ENCODE results near the gene SLC22A13. TPM values are rescaled to one million over a fixed set of nuclear protein-coding genes. Genes with fewer than 3 reads are reported as not detected.
A peak's percentile ranks its signal among the peaks of the same experiment; 100 is the strongest.
"Not testable (repeated sequence)": the region's sequence is repeated elsewhere in the genome, so short reads cannot be mapped to it uniquely, and the experiment has no call there.

The SLC22A13 gene, protein sequence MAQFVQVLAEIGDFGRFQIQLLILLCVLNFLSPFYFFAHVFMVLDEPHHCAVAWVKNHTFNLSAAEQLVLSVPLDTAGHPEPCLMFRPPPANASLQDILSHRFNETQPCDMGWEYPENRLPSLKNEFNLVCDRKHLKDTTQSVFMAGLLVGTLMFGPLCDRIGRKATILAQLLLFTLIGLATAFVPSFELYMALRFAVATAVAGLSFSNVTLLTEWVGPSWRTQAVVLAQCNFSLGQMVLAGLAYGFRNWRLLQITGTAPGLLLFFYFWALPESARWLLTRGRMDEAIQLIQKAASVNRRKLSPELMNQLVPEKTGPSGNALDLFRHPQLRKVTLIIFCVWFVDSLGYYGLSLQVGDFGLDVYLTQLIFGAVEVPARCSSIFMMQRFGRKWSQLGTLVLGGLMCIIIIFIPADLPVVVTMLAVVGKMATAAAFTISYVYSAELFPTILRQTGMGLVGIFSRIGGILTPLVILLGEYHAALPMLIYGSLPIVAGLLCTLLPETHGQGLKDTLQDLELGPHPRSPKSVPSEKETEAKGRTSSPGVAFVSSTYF
- total RNA-seq (2014; rRNA removed; shearing (Covaris generic)): 0.17 and 0.40 TPM in 2 replicates
- polyA plus RNA-seq (2014; cell fraction: nucleus; rRNA removed): 0.51 TPM in 1 of 2 replicates, not detected in the other

DNA sequence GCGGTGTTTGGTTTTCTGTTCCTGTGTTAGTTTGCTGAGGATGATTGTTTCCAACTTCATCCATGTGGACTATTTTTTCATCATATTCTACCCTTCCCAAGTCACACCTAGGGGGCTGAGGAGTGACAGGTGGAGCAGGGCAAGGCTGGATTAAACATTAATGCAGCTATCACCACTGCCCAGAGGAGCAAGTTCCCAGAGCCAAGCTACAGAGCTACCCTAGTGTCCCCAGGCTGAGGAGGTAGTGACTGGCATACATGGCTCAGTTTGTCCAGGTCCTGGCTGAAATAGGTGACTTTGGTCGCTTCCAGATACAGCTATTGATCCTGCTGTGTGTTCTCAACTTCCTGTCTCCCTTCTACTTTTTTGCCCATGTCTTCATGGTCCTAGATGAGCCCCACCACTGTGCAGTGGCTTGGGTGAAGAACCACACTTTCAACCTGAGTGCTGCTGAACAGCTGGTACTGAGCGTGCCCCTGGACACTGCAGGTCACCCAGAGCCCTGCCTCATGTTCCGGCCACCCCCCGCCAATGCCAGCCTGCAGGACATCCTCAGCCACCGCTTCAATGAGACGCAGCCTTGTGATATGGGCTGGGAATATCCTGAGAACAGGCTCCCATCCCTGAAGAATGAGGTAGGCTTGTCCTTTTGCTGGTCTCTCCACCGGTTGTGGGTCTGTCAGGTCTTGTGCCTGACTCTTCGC lies at the start of gene SLC22A13:
TSS of gene SLC22A13 (plus strand) at position 209 of the 704 bp plus-strand sequence. CDS start at position 258, 49 bp downstream.
- no peak for DNase-seq (ENCODE audit: extremely low read depth, low read depth)

DNA sequence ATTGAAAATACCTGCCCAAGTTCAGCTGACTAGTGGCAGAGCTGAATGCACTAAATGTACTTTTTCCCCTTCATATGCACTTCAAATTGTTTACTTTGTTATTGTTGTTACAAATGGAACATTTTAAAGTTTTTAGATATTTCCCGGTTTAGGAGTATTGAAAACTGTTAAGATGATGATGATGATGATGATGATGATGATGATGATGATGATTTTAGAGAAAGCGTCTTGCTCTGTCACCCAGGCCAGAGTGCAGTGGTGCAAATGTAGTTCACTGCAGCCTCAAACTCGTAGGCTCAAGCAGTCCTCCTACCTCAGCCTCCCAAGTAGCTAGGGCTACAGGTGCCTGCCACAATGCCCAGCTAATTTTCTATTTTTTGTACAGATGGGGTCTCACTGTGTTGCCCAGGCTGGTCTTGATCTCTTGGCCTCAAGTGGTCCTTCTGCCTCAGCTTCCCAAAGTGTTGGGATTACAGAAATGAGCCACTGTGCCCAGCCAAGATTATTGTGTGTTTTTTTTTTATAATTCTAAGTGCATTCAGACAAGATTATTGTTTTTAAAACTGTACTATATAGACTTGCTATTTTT lies 45.9 kb upstream of the SLC22A13 start:
- no peak for DNase-seq (ENCODE audit: extremely low read depth, low read depth)

DNA sequence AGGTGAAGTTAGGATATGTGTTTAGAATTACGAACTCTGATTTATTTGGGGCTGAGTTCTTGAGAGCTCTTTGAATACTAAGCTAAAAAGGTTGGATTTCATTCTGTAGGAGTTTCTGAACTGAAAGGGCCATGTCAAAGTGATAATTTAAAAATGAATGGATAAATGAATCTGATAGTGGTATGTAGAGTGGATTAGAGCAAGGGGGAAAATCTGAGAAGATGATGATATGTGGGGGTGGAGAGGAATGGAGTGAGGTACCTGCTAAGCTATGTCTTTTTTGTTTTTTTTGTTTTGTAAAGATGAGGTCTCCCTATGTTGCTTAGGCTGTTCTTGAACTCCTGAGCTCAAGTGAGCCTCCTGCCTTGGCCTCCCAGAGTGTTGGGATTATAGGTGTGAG lies 44.6 kb upstream of the SLC22A13 start:
- no peak for DNase-seq (ENCODE audit: extremely low read depth, low read depth)

DNA sequence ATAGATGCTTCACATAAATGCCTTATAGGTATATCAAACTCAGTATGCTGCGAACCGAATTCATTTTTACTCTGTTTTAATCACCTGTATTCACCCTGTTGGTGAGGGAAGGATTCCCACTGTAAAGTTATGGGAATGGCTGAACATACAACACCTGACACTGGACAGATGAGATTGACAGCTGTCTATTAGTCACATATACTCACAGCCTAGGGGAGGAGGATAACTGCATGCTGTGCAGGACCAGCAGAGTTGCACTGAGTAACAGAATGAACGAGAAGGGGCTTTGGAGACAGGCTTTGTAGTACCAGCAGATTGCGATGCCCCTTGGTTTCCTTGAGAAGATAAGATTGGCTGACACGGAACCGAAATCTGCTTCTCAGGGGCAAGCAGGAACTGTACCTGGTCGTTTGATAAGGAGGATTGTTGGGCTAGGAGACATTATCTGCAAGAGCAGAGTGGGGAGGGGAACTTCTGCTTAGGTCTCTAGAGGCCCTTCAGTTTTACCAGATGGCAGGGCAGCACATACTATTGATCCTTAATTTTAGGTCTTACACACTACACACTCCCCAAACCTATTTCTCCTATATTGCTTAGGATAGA lies 43.5 kb upstream of the SLC22A13 start:
- no peak for DNase-seq (ENCODE audit: extremely low read depth, low read depth)

DNA sequence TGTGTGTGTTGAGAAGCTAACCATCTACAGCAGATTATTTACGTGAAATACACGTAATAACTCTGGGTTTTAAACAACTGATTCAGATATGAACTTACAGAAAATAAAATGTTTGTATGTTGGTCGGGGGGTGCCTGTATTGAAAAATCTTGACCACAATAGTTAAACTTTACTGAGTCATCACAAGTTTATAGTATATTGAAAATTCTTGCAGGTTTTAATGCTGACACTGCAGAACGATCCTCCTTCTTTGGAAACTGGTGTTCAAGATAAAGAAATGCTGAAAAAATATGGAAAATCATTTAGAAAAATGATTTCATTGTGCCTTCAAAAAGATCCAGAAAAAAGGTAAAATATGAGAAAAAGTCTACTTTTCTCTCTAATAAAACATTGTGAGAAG lies 41.3 kb upstream of the SLC22A13 start:
- no peak for DNase-seq (ENCODE audit: extremely low read depth, low read depth)

DNA sequence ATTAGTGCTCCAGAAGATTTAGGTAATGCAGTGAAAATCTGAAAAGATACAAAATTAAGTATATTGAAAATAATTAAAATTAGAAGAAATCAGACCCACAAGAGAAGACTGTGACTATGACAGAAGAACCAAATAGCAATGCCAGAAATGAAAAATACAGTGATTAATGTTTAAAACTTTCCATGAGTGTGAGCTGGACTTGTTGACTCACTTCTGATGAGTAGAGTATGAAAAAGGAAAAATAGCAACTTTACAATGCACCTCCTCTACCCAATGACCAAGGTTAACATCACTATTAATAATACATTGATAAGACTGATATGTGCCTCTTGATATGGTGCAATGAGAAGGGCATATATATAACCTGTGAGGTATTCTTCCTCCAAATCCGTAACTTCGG lies 39.3 kb upstream of the SLC22A13 start:
- no peak for DNase-seq (ENCODE audit: extremely low read depth, low read depth)

DNA sequence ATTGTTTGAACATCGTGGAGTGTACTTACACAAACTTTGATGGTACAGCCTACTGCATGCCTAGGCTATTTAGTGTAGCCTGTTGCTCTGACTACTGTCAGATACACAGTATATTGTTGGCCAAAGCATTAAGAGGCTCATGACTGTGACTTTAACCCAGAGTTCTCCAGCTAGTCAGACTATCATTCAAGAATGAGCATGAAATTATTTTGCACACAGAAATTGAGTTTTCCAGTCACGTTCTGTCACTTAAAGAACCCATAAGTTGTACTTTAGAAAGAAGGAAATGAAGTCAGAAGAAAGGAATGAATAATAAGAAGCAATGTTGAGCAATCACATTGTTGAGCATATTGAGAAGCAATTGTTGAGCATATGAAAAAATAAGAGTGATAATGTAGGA lies 37.6 kb upstream of the SLC22A13 start:
- DNase-seq (ENCODE audit: extremely low read depth, low read depth): no peak

DNA sequence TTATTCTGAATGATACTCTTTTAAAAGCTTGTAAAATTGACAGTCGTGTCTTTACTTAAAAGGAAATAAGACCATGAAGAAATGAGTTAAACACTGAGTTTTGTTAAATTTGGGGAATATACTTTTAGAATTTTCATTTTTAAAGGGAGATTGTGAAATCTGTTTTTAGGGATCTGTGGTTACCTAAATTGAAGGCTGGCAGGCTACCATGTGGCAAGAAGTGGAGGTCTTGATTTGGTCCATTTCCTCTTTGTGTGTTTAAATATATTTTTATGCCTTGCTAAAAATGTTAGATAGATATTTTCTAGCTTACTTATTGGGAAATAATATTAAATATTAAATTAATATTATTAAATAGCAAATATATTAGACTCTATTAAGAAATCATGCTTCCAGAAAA lies 36.6 kb upstream of the SLC22A13 start:
- no peak for DNase-seq (ENCODE audit: extremely low read depth, low read depth)

DNA sequence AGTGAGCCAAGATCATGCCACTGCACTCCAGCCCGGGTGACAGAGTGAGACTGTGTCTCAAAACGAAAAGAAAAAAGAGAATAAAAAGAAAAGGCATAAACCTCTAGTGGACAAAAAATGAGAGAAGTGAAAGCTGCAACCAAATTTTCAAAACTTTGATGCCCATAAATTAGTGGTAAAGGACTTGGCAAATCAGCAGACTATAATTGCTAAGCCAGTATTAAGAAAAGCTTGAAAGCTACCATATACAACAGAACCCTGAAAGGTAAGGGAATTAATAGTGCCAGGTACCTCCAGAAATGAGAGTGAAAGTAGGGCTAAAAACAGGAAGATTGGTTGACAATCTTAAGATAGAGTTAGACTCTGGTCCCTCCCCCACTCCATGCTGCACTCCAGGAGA lies 32.9 kb upstream of the SLC22A13 start:
- no peak for DNase-seq (ENCODE audit: extremely low read depth, low read depth)

DNA sequence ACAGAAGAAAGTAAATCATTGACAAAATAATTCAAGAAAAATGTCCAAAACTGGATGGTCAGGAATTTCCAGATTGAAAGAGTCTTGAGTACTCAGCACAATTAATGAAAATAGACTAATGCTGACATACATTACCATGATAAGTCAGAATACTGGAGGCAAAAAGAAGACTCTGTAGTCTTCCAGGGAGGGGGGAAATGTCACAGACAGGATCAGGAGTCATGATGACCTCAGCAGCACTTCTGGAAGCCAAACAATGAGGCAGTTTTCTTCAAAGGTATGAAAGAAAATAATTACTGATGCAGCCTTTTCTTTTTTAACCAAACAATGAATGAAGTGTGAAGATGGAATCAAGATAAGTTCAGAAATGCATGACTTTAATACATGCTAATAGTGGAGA lies 30.1 kb upstream of the SLC22A13 start:
- DNase-seq (ENCODE audit: extremely low read depth, low read depth): no peak

DNA sequence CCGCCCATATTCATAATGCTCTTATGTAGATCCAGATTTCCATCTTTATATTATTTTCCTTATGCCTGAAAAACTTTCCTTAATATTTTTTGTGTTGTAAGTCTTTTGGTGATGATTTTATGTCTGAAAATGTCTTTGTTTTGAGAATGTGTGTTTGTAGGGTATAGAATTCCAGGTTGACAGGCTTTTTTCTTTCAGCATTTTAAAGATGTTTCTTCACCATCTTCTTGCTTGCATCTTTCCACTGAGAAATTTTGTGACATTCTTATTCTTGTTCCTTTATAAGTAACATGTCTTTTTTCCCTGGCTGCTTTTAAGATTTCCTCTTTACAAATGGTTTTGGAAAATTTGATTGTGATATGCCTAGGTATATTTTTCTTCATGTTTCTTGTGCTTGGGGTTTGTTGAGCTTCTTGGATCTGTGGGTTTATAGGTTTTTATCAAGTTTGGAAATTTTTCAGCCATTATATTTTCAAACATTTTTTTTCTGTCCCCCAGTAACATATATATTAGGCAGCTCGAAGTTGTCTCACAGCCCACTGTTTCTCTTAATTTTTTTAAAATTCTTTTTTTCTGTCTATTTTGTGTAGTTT lies 27.1 kb upstream of the SLC22A13 start:
- DNase-seq (ENCODE audit: extremely low read depth, low read depth): no peak

DNA sequence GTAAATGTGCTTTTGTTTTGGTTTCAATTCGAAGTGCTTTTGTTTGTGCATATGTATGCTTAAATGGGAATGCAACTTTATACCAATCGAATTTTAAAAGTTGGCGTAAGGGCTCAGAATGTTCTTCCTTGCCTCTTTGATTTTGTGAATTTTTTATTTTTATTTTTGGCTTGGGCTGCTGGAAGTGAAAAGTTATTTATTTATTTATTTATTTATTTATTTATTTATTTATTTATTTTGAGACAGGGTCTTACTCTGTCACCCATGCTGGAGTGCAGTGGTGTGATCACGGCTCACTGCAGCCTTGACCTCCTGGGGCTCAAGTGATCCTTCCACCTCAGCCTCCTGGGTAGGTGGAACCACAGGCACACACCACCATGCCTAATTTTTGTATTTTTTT lies 22.8 kb upstream of the SLC22A13 start:
- DNase-seq (ENCODE audit: extremely low read depth, low read depth): not testable (repeated sequence)

DNA sequence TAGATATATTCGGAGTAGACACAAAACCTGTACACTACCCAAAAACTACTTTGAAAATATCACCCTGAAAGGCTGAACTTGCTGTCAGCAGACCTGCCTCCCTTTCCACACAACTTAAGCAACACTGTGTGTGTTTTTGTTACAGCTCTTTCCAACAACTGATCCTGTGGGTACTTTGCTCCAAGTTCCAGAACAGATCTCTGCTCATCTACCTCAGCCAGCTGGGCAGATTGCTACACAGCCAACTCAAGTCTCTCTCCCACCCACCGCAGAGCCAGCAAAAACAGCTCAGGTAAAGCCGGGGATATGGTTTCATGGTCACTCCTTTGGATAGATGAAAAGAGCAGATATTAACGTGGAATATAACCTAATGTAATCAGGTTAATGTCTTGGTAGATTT lies 19.7 kb upstream of the SLC22A13 start:
- DNase-seq (ENCODE audit: extremely low read depth, low read depth): no peak

DNA sequence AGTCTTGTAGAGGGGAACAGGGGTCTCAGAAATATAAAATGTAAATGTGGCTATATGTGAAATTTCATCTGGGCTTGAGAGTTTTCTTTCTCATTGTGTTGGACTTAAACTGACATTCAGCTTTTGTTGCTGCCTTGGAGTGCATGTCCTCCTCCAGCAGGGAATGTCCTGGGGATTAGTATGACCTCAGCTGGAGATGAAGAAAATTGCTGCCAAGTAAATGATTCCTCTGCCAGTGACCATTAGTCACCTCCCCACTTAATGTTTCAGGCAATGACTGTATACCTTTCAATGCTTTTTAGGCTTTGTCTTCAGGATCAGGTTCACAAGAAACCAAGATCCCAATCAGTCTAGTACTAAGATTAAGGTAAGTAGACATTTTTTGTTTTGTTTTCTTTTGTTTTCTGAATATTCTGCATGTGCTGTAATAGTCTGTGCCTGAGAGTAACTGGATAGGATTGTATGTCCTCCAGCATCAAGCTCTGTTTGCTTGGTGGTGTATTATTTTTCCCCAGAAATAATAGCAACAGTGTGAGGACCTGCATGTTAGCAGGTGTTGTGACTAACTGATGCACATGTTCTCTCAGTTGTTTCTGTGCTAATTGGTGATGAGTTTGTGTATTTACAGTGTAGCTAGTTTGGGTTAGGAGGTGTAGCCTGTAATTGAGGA lies 18.1 kb upstream of the SLC22A13 start:
- DNase-seq (ENCODE audit: extremely low read depth, low read depth): peak; percentile 20

DNA sequence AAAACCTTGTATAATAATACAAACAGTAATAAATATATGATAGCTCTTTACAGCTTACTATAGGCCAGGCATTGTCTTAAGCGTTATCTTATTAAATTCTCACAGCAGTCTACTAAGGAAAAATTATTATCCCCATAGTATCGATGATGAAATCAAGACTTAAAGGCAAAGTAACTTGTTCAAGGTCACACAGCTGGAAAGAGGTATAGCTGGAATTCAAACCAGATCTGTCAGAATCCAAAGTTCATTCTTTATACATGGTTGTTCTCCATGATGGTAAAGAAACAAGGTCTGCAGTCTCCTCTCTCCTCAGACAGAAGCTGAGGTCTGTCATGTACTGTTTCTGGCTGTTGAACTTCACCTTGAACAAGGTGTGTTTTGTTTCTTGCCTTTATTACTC lies 15.4 kb upstream of the SLC22A13 start:
- DNase-seq (ENCODE audit: extremely low read depth, low read depth): no peak

DNA sequence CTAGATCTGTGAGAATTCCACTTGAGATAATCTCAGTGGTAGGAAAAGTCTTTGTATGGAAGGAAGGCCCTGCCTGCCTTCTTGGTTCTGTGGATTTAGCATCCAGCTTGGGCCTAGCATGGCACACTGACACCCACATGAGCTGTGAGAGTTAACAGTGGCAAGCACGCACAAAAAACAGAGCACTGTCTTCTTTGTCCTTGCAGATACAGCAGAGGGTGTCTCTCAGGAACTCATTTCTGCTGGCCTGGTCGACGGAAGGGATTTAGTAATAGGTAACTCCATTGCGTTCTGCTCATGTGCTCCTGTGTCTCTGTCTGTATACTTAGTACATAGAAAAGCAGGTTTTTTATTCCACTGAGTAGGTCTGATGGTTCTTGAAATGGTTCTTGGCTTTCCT lies 14.4 kb upstream of the SLC22A13 start:
- DNase-seq (ENCODE audit: extremely low read depth, low read depth): no peak

DNA sequence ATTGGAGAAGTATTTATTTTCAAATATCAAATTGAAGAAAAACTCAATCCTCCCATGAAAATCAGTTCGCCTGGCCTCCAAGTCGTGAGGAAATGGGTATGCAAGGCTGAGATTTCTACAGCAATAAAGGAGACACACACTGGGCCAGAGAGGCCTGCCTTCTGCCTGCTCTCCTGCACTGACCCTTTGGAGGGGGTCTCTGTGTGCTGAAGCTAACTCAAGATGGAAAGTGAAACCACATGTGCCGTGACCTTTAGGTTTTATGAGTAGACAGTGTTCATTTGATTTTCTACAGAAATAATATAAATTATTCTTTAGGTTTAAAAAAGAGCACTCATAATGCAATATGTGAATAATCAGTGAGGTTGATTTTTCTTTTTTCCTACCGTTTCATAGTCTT lies 11.9 kb upstream of the SLC22A13 start:
- no peak for DNase-seq (ENCODE audit: extremely low read depth, low read depth)

DNA sequence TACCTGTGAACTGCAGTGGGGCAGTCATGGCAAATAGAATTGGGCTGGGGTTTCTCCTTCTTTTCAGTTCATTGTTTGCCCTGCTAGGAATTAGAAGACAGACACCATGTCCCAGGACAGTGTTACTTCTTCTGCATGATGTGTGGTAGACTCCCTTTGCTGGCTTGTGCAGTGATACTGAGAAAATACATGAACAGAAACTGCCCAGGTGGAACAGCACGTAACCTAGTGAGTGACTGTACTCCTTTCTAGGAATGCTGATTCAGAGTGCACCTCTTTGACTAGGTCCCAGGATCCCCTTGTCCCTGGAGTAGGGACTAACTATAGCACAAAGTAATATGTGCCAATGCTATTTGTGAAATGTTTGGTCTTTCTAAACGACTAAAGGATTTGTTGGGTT lies 10.7 kb upstream of the SLC22A13 start:
- no peak for DNase-seq (ENCODE audit: extremely low read depth, low read depth)

DNA sequence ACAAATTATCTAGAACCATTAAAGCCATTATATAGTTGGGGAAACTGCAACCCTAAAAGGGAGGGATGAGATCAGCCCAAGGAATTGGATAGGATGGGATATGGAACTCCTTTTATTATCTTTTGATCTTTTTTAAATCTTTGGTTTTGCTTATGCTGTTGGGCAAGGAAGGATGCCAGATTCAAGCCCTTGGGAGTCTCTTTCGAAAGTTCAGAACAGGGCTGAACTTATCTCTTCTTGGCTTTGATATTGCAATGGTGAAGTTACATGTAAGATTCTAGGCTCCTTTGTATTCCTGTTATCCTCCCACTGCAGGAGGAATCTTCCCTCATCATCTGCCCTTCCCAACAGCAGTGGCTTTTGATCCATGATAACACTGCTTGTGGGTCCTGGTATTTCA lies 10.0 kb upstream of the SLC22A13 start:
- DNase-seq (ENCODE audit: extremely low read depth, low read depth): no peak

DNA sequence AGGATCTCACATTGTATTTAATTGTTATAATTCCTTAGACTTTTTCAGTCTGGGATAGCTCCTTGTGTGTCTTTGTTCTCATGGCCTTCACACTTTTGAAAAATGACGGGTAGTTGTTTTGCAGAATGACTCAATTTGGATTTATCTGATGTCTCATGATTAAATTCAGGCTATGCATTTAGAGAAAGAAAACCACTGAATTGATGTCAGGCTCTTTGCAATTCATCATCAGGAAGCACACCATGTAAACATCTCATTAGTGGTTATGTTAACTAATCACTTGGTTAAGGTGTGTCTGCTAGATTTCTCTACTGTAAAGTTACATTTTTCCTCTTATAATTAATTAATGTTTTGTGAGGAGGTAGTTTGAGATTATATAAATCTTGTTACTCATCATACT lies 8.0 kb upstream of the SLC22A13 start:
- no peak for DNase-seq (ENCODE audit: extremely low read depth, low read depth)
